GM12864 (cell line): ENCODE results near the gene MEF2C.

Experiments
- DNase-seq: peaks from one replicate; pipeline ENCODE4 v3.0.0-alpha.2; 2011; ENCODE audit warnings: low read depth
- H3K4me3 ChIP-seq: 2 replicates; pipeline ENCODE4 v1.5.1; 2011; ENCODE audit warnings: mild to moderate bottlenecking, low read depth, low read length, control low read depth
- TF ChIP-seq, protein P1 (sequence below): IDR thresholded peaks from 2 replicates; pipeline ENCODE4 v1.5.1; 2011; ENCODE audit warnings: low read depth, mild to moderate bottlenecking, moderate library complexity, low read length, control low read depth, inconsistent platforms; ENCODE audit errors: missing control alignments

The MEF2C gene

GRCh38 chr5:88683506-88684135, 199.4 kb downstream of the MEF2C start:
- no peak for DNase-seq
- no peak overlapping the region for H3K4me3 ChIP-seq

DNA sequence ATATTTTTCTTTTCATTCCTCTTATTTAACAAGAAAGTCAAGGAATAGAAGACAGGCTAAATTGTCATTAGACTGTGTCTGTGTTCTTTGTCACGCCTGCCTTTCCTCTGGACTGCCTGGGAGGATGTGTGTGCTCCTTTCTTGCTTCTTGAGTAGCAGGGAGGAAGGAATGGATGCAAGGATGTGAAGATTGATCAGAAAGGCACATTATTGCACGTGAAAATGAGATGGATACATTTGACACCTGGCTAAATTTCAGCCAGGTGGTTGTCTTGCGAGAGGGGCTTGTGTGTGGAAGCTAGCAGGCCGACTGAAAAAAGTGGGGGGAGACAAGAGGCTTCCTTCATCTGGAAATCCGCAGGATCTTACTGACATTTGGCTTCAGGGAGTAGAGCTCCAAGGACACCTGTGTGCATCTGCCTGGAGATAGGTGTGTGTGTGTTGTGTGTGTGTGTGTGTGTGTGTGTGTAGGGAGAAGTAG, 200.1 kb downstream of the MEF2C start:
- H3K4me3 ChIP-seq, result no peak overlapping the region
- TF ChIP-seq, protein P1, sequence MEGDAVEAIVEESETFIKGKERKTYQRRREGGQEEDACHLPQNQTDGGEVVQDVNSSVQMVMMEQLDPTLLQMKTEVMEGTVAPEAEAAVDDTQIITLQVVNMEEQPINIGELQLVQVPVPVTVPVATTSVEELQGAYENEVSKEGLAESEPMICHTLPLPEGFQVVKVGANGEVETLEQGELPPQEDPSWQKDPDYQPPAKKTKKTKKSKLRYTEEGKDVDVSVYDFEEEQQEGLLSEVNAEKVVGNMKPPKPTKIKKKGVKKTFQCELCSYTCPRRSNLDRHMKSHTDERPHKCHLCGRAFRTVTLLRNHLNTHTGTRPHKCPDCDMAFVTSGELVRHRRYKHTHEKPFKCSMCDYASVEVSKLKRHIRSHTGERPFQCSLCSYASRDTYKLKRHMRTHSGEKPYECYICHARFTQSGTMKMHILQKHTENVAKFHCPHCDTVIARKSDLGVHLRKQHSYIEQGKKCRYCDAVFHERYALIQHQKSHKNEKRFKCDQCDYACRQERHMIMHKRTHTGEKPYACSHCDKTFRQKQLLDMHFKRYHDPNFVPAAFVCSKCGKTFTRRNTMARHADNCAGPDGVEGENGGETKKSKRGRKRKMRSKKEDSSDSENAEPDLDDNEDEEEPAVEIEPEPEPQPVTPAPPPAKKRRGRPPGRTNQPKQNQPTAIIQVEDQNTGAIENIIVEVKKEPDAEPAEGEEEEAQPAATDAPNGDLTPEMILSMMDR, result no peak
- DNase-seq, result no peak

More at GRCh38 chr5:88683506-88684135, 199.4 kb downstream of the MEF2C start:
- TF ChIP-seq, protein P1, result peak; percentile 34

GRCh38 chr5:88682131-88682530, 200.9 kb downstream of the MEF2C start:
- no peak for DNase-seq
- H3K4me3 ChIP-seq, result no peak overlapping the region
- TF ChIP-seq, protein P1, result no peak

DNA sequence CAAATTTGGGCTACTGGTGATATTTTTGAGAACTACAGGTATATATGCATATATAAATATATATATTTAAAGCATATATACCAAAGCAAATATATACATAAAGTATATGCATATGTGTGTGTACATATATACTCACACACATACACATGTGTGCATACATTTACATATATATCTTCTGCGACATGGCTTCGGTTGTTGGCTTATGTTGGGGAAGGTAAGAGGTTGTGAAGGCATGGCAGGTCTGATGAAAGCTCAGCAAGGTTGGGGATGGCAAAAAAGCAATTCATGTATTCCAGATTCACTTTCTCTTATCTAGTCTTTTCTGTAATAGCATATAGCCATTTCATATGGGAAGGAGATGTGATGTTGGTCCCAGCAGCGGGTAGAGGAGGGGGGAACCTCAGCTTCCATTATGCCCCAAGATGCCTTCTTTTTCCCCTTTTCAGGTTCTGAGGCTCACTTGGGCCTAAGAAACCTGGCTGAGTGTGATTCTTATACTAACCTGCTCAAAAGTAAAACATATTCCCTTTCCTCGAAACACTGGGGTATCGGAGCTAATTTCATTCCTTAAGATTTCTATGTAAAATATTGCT, 201.7 kb downstream of the MEF2C start:
- DNase-seq, result no peak
- TF ChIP-seq, protein P1, result no peak
- no peak overlapping the region for H3K4me3 ChIP-seq

DNA sequence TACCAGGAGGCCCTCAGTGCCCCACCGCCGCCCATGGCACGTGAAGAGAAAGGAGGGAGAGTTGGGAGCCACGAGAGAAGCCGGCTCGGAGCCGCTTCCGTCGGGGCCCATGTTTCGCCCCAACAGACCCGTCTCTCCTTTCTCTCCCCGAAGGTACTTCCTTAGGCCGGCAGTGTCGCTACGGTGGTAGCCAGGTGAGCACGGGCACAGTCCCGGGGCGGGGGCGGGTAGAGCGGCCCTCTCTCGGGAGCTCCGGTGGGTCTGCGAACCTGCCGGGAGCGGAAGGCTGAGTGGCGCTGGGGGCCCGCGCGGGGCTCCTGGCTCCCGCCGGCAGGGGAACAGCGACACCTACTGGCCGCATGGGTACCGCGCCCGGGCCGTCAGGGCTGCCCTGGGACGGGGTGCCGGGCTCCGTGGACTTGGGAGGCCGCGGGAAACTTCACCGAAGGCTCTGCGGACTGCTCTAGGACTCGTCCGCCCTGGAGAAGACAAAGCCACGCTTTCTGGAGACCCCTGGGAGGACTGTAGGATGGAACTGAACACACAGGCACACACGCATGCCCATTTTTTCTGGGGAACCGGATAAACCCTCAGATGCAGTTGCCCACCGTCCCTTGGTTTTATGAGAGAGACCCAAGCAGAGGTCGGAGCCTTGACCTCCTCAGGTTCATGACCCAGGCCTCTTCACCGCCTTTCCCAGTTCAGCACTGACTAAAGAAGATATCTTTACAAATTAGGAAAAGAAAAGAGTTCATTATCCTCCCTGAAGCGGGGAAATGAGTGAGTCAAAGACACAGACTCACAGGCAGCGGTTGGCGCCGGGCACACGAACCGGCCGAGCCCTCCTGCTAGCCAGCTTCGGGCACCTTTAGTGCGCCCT, 202.5 kb downstream of the MEF2C start:
- H3K4me3 ChIP-seq, result peak overlapping the region; percentile 28
- TF ChIP-seq, protein P1, result peak; percentile 85
- no peak for DNase-seq

- no peak for DNase-seq
- no peak overlapping the region for H3K4me3 ChIP-seq
- TF ChIP-seq, protein P1, result no peak
Measured at GRCh38 chr5:88679638-88680037, 203.3 kb downstream of the MEF2C start.
